Measurements from ENCODE around the gene EVX2.

DNA sequence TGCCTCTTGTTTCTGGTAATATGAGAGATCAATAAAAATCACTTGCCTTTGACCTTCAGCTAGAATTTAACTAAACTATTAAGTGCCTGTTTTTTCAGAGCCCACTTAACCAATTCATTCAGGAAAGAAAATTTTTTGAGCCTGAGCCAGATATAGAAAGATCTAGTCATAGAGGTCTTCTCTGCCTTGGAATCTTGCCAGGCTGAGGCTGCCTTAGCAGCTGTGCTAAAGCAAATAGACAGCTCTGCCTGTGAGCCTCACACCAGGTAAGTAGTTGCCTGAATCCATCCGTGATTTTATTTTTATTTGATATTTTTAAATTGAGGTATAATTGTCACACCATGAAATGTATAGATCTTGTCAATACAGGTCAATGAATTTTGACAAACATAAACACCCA lies 27.4 kb downstream of the EVX2 start:
- TF ChIP-seq, protein P1, sequence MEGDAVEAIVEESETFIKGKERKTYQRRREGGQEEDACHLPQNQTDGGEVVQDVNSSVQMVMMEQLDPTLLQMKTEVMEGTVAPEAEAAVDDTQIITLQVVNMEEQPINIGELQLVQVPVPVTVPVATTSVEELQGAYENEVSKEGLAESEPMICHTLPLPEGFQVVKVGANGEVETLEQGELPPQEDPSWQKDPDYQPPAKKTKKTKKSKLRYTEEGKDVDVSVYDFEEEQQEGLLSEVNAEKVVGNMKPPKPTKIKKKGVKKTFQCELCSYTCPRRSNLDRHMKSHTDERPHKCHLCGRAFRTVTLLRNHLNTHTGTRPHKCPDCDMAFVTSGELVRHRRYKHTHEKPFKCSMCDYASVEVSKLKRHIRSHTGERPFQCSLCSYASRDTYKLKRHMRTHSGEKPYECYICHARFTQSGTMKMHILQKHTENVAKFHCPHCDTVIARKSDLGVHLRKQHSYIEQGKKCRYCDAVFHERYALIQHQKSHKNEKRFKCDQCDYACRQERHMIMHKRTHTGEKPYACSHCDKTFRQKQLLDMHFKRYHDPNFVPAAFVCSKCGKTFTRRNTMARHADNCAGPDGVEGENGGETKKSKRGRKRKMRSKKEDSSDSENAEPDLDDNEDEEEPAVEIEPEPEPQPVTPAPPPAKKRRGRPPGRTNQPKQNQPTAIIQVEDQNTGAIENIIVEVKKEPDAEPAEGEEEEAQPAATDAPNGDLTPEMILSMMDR (IDR thresholded peaks at IDR 0.05; ENCODE audit: low read length), result no peak
- TF ChIP-seq EZH2 (IDR thresholded peaks at IDR 0.05; ENCODE audit: borderline replicate concordance, low read length), result no peak

Data from OCI-LY1 (cell line).